ENCODE results near the gene LRRC23.
"Not testable (repeated sequence)": the region's sequence is repeated elsewhere in the genome, so short reads cannot be mapped to it uniquely, and the experiment has no call there.

Gene LRRC23

GRCh38 chr12:6883683-6884082 is 20.9 kb upstream of the LRRC23 start:
- Histone ChIP-seq H3K4me3 (ENCODE audit: insufficient read depth in 1 of 2, low read depth in 1 of 2, low read length in 2 of 2) (no peak overlapping the region), H2BK15ac (ENCODE audit: low read depth, poor library complexity, severe bottlenecking) (no peak overlapping the region), H3K27ac (ENCODE audit: low read length, poor library complexity, severe bottlenecking) (no peak overlapping the region), H3K14ac (ENCODE audit: low read length in 2 of 2) (no peak overlapping the region), H3K4me2 (ENCODE audit: low read length, poor library complexity, severe bottlenecking) (no peak overlapping the region), H3K79me1 (replicated peaks; ENCODE audit: low read length, poor library complexity, severe bottlenecking) (peaks cover 16% of the 10 kb centered on the region), H2BK120ac (ENCODE audit: low read depth, low read length) (no peak overlapping the region), H4K8ac (ENCODE audit: low read length) (no peak overlapping the region), H3K18ac (ENCODE audit: low read depth in 1 of 2, low read length in 2 of 2) (no peak overlapping the region), H2AFZ (ENCODE audit: low read depth, low read length) (no peak overlapping the region), H2BK12ac (ENCODE audit: low read length in 2 of 2) (no peak overlapping the region), H3K4ac (ENCODE audit: low read depth in 1 of 2, low read length in 2 of 2) (no peak overlapping the region), H2AK5ac (ENCODE audit: low read length, severe bottlenecking) (no peak overlapping the region), H3K9me3 (ENCODE audit: control insufficient read depth, low read length) (no peaks in the 10 kb centered on the region), H3K9ac (ENCODE audit: low read length) (no peak overlapping the region), H3K23ac (ENCODE audit: low read length in 2 of 2) (no peak overlapping the region), H3K27me3 (ENCODE audit: control insufficient read depth in 1 of 2, insufficient read depth in 1 of 2, low read length in 2 of 2) (no peaks in the 10 kb centered on the region), H4K91ac (ENCODE audit: low read length) (no peak overlapping the region), H3K36me3 (ENCODE audit: control insufficient read depth in 1 of 2, insufficient read depth in 2 of 2, low read depth in 1 of 2, low read length in 2 of 2) (peaks cover 15 to 25% of the 10 kb centered on the region in 2 experiments), H2BK5ac (ENCODE audit: low read depth, low read length, poor library complexity, severe bottlenecking) (no peak overlapping the region), H3K4me1 (ENCODE audit: control insufficient read depth, insufficient read depth, low read depth, low read length) (peaks cover 19% of the 10 kb centered on the region)
- 97% methylated on average over 11 of the region's 11 CpGs for WGBS
- DNase-seq = no peak

DNA sequence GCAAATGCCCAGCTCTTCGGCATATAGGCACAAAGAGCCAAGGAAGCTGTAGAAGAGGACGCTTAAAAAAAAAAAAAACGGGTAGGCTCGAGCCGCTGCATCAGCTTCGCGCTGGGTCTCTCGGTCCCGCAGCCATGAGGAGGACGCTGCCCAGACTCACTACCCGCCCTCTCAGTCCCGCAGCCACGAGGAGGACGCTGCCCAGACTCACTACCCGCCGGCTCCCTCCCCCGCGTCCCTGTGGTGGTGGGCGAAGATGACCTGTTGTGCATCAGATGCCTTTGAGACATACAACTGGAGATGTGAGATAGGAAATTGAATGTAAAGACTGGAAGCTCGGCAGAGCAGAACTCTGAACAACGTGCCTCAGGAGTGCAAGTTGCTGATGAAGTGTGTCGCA is 20.1 kb upstream of the LRRC23 start:
- H2BK12ac ChIP-seq (ENCODE audit: low read length in 2 of 2) = no peak overlapping the region
- H3K4ac ChIP-seq (ENCODE audit: low read depth in 1 of 2, low read length in 2 of 2) = no peak overlapping the region
- no peak overlapping the region for H3K23ac ChIP-seq (ENCODE audit: low read length in 2 of 2)
- no peak overlapping the region for H3K14ac ChIP-seq (ENCODE audit: low read length in 2 of 2)
- peak overlapping the region; percentile 13 for H2AK5ac ChIP-seq (ENCODE audit: low read length, severe bottlenecking)
- H3K18ac ChIP-seq (ENCODE audit: low read depth in 1 of 2, low read length in 2 of 2) = no peak overlapping the region
- no peak overlapping the region for H2BK120ac ChIP-seq (ENCODE audit: low read depth, low read length)
- WGBS = 90% methylated on average over 22 of the region's 22 CpGs
- no peak overlapping the region for H3K4me3 ChIP-seq (ENCODE audit: insufficient read depth in 1 of 2, low read depth in 1 of 2, low read length in 2 of 2)
- no peaks in the 10 kb centered on the region for H3K27me3 ChIP-seq (ENCODE audit: control insufficient read depth in 1 of 2, insufficient read depth in 1 of 2, low read length in 2 of 2)
- DNase-seq = no peak
- H3K79me1 ChIP-seq (replicated peaks; ENCODE audit: low read length, poor library complexity, severe bottlenecking) = peaks cover 14% of the 10 kb centered on the region
- peaks cover 15 to 25% of the 10 kb centered on the region in 2 experiments for H3K36me3 ChIP-seq (ENCODE audit: control insufficient read depth in 1 of 2, insufficient read depth in 2 of 2, low read depth in 1 of 2, low read length in 2 of 2)
- no peak overlapping the region for H4K8ac ChIP-seq (ENCODE audit: low read length)
- H3K9ac ChIP-seq (ENCODE audit: low read length) = no peak overlapping the region
- H2BK5ac ChIP-seq (ENCODE audit: low read depth, low read length, poor library complexity, severe bottlenecking) = no peak overlapping the region
- no peak overlapping the region for H4K91ac ChIP-seq (ENCODE audit: low read length)
- H2BK15ac ChIP-seq (ENCODE audit: low read depth, poor library complexity, severe bottlenecking) = no peak overlapping the region
- H2AFZ ChIP-seq (ENCODE audit: low read depth, low read length) = no peak overlapping the region
- H3K4me2 ChIP-seq (ENCODE audit: low read length, poor library complexity, severe bottlenecking) = no peak overlapping the region
- no peaks in the 10 kb centered on the region for H3K9me3 ChIP-seq (ENCODE audit: control insufficient read depth, low read length)
- H3K27ac ChIP-seq (ENCODE audit: low read length, poor library complexity, severe bottlenecking) = no peak overlapping the region
- peaks cover 19% of the 10 kb centered on the region for H3K4me1 ChIP-seq (ENCODE audit: control insufficient read depth, insufficient read depth, low read depth, low read length)

DNA sequence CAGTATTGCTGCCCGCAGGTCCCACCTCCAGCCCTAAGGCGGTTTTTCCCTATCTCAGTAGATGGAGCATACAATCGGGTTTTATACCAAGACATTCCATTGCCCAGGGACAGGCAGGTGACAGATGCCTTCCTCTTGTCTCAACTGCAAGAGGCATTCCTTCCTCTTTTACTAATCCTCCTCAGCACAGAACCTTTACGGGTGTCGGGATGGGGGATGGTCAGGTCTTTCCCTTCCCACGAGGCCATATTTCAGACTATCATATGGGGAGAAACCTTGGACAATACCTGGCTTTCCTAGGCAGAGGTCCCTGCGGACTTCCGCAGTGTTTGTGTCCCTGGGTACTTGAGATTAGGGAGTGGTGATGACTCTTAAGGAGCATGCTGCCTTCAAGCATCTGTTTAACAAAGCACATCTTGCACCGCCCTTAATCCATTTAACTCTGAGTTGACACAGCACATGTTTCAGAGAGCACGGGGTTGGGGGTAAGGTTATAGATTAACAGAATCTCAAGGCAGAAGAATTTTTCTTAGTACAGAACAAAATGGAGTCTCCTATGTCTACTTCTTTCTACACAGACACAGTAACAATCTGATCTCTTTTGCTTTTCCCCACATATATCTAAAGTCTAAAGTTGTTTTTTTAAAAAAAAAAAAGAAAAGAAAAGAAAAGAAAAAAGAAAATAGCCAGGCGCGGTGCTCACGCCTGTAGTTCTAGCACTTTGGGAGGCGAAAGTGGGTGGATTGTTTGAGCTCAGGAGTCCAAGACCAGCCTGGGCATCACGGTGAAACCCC is 18.2 kb upstream of the LRRC23 start:
- Histone ChIP-seq H3K27ac (ENCODE audit: low read length, poor library complexity, severe bottlenecking) (peak overlapping the region; percentile 79), H3K4me1 (ENCODE audit: control insufficient read depth, insufficient read depth, low read depth, low read length) (peaks cover 11% of the 10 kb centered on the region), H2AK5ac (ENCODE audit: low read length, severe bottlenecking) (peak overlapping the region; percentile 82), H3K36me3 (ENCODE audit: control insufficient read depth in 1 of 2, insufficient read depth in 2 of 2, low read depth in 1 of 2, low read length in 2 of 2) (peaks cover 15 to 25% of the 10 kb centered on the region in 2 experiments), H2BK5ac (ENCODE audit: low read depth, low read length, poor library complexity, severe bottlenecking) (peak overlapping the region; percentile 90)
- H2BK15ac ChIP-seq (ENCODE audit: low read depth, poor library complexity, severe bottlenecking); H2AFZ ChIP-seq (ENCODE audit: low read depth, low read length); DNase-seq; H4K8ac ChIP-seq (ENCODE audit: low read length); H3K79me1 ChIP-seq (replicated peaks; ENCODE audit: low read length, poor library complexity, severe bottlenecking); H3K4ac ChIP-seq (ENCODE audit: low read depth in 1 of 2, low read length in 2 of 2); H2BK12ac ChIP-seq (ENCODE audit: low read length in 2 of 2); H2BK120ac ChIP-seq (ENCODE audit: low read depth, low read length); H4K91ac ChIP-seq (ENCODE audit: low read length); H3K9me3 ChIP-seq (ENCODE audit: control insufficient read depth, low read length); H3K9ac ChIP-seq (ENCODE audit: low read length); H3K4me2 ChIP-seq (ENCODE audit: low read length, poor library complexity, severe bottlenecking); H3K18ac ChIP-seq (ENCODE audit: low read depth in 1 of 2, low read length in 2 of 2); H3K27me3 ChIP-seq (ENCODE audit: control insufficient read depth in 1 of 2, insufficient read depth in 1 of 2, low read length in 2 of 2); H3K23ac ChIP-seq (ENCODE audit: low read length in 2 of 2); H3K4me3 ChIP-seq (ENCODE audit: insufficient read depth in 1 of 2, low read depth in 1 of 2, low read length in 2 of 2); H3K14ac ChIP-seq (ENCODE audit: low read length in 2 of 2): not testable (repeated sequence)
- 64% methylated on average over 4 of the region's 15 CpGs for WGBS

GRCh38 chr12:6887460-6887859 is 17.2 kb upstream of the LRRC23 start:
- no peak overlapping the region for H2BK5ac ChIP-seq (ENCODE audit: low read depth, low read length, poor library complexity, severe bottlenecking)
- H2BK12ac ChIP-seq (ENCODE audit: low read length in 2 of 2) = no peak overlapping the region
- peak overlapping the region; percentile 21 for H3K27ac ChIP-seq (ENCODE audit: low read length, poor library complexity, severe bottlenecking)
- no peak overlapping the region for H2BK120ac ChIP-seq (ENCODE audit: low read depth, low read length)
- DNase-seq = no peak
- no peak overlapping the region for H3K18ac ChIP-seq (ENCODE audit: low read depth in 1 of 2, low read length in 2 of 2)
- peak overlapping the region; percentile 63 for H2AK5ac ChIP-seq (ENCODE audit: low read length, severe bottlenecking)
- WGBS = 98% methylated on average over 7 of the region's 8 CpGs
- H3K4me2 ChIP-seq (ENCODE audit: low read length, poor library complexity, severe bottlenecking) = no peak overlapping the region
- no peak overlapping the region for H3K4me3 ChIP-seq (ENCODE audit: insufficient read depth in 1 of 2, low read depth in 1 of 2, low read length in 2 of 2)
- no peak overlapping the region for H2AFZ ChIP-seq (ENCODE audit: low read depth, low read length)
- H3K23ac ChIP-seq (ENCODE audit: low read length in 2 of 2) = no peak overlapping the region
- H3K27me3 ChIP-seq (ENCODE audit: control insufficient read depth in 1 of 2, insufficient read depth in 1 of 2, low read length in 2 of 2) = no peaks in the 10 kb centered on the region
- H3K79me1 ChIP-seq (replicated peaks; ENCODE audit: low read length, poor library complexity, severe bottlenecking) = peaks cover 6% of the 10 kb centered on the region
- H4K91ac ChIP-seq (ENCODE audit: low read length) = no peak overlapping the region
- no peak overlapping the region for H3K9ac ChIP-seq (ENCODE audit: low read length)
- H3K14ac ChIP-seq (ENCODE audit: low read length in 2 of 2) = no peak overlapping the region
- no peaks in the 10 kb centered on the region for H3K9me3 ChIP-seq (ENCODE audit: control insufficient read depth, low read length)
- H2BK15ac ChIP-seq (ENCODE audit: low read depth, poor library complexity, severe bottlenecking) = no peak overlapping the region
- H4K8ac ChIP-seq (ENCODE audit: low read length) = no peak overlapping the region
- H3K4ac ChIP-seq (ENCODE audit: low read depth in 1 of 2, low read length in 2 of 2) = no peak overlapping the region
- H3K36me3 ChIP-seq (ENCODE audit: control insufficient read depth in 1 of 2, insufficient read depth in 2 of 2, low read depth in 1 of 2, low read length in 2 of 2) = peaks cover 15 to 25% of the 10 kb centered on the region in 2 experiments
- peaks cover 12% of the 10 kb centered on the region for H3K4me1 ChIP-seq (ENCODE audit: control insufficient read depth, insufficient read depth, low read depth, low read length)
